ENCODE measurements around the gene SNCG.

GRCh38 chr10:86945361-86946212 lies 12.8 kb upstream of the SNCG start:
- TF ChIP-seq MAX (IDR thresholded peaks at IDR 0.05) (no peak), CHD2 (IDR thresholded peaks at IDR 0.05; ENCODE audit: low read length, partially characterized antibody) (no peak), CTCF (IDR thresholded peaks at IDR 0.05) (peak; percentile 29; the same call in 2 of the 3 replicates), REST (IDR thresholded peaks at IDR 0.05) (no peak), POLR2A (IDR thresholded peaks at IDR 0.05; ENCODE audit: low read length) (no peak), HDAC2 (IDR thresholded peaks at IDR 0.05) (no peak), EP300 (IDR thresholded peaks at IDR 0.05) (no peak), ZNF302 (CRISPR knock-in tag; IDR thresholded peaks at IDR 0.05) (no peak), POLR2AphosphoS2 (conservative IDR thresholded peaks at IDR 0.05; ENCODE audit: low read length) (no peak)
